Measurements from ENCODE around the gene CCL19.

DNA sequence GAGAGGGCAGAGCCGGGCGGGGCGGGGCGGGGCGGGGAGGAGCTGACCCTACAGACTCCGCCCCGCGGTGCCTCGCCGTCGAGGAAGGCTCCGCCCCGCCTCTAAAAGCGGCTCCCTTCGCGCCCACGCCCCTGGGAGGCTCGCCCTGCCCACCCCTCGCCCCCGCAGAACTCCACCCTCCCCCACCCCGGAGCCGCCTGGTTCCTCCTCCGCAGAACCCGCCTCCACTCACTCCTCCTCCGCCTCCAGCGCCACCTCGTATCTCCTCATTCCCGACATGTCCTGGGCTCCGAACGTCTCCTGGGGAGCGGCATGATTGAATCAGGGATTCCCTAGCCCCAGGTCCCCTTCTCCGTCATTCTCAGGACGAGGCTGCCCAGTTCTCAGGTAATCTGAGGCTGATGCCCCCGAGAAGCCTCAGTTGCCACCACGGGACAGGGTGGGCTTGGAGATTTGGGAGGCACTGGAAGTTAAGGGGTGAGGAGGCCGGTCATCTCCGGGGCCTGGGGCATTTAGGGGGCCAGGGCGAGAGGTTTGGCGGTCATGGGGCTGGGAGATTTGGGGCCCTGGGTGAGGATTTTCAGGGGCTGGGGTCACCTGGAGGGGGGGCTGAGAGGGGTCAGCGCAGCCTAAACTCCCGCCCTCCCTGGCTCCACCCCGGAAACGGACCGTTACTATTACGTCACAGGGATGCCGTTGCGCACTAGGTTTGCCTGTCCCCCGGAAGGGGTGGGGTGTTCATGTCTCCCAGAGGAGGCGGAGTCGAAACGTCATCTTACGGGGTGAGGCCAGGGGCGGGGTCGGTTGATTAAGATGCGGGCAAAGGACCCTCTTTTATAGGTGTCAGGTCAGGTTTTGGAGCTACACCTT is 25.5 kb downstream of the CCL19 start:
- TF ChIP-seq, protein P1, sequence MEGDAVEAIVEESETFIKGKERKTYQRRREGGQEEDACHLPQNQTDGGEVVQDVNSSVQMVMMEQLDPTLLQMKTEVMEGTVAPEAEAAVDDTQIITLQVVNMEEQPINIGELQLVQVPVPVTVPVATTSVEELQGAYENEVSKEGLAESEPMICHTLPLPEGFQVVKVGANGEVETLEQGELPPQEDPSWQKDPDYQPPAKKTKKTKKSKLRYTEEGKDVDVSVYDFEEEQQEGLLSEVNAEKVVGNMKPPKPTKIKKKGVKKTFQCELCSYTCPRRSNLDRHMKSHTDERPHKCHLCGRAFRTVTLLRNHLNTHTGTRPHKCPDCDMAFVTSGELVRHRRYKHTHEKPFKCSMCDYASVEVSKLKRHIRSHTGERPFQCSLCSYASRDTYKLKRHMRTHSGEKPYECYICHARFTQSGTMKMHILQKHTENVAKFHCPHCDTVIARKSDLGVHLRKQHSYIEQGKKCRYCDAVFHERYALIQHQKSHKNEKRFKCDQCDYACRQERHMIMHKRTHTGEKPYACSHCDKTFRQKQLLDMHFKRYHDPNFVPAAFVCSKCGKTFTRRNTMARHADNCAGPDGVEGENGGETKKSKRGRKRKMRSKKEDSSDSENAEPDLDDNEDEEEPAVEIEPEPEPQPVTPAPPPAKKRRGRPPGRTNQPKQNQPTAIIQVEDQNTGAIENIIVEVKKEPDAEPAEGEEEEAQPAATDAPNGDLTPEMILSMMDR (conservative IDR thresholded peaks at IDR 0.05), result no peak
- no peak for TF ChIP-seq ZFX (IDR thresholded peaks at IDR 0.05)
